Measurements from ENCODE around the gene CANT1. TPM values are rescaled to one million over a fixed set of nuclear protein-coding genes. Genes with fewer than 3 reads are reported as not detected.

The CANT1 gene
- total and polyA plus RNA-seq, 4 donors: 6.2 to 20.0 (median 16.4) TPM

GRCh38 chr17:78959803-78960202 is 49.8 kb downstream of the CANT1 start:
- no peaks in the 10 kb centered on the region for H3K9me3 ChIP-seq (ENCODE audit: control insufficient read depth in 4 of 4, low read length in 3 of 4)
- H3K9ac ChIP-seq (ENCODE audit: low read depth in 1 of 2, low read length in 2 of 2): no peak overlapping the region
- no peak for DNase-seq (ENCODE audit: low spot score)
- no peaks in the 10 kb centered on the region for H3K27me3 ChIP-seq (ENCODE audit: control insufficient read depth in 4 of 4, insufficient read depth in 4 of 4, low read length in 3 of 4)
- no peak overlapping the region for H3K4me3 ChIP-seq (ENCODE audit: low read depth in 1 of 3, low read length in 3 of 3)
- H3K27ac ChIP-seq (ENCODE audit: low read depth in 1 of 2, low read length in 2 of 2): no peak overlapping the region
- H3K36me3 ChIP-seq (ENCODE audit: control insufficient read depth in 4 of 4, insufficient read depth in 3 of 4, low read depth in 1 of 4, low read length in 3 of 4): no peaks in the 10 kb centered on the region
- TF ChIP-seq YY1 (IDR thresholded peaks at IDR 0.05): no peak
- TF ChIP-seq REST (IDR thresholded peaks at IDR 0.05): no peak
- TF ChIP-seq MAX (IDR thresholded peaks at IDR 0.05): no peak
- no peak for TF ChIP-seq NR2F2 (IDR thresholded peaks at IDR 0.05)
- no peak for TF ChIP-seq ATF3 (IDR thresholded peaks at IDR 0.05)
- no peak for TF ChIP-seq RAD21 (IDR thresholded peaks at IDR 0.05)
- no peak for TF ChIP-seq TAF1 (conservative IDR thresholded peaks at IDR 0.05)
- no peak for TF ChIP-seq EGR1 (IDR thresholded peaks at IDR 0.05; ENCODE audit: low read depth in 2 of 2)
- TF ChIP-seq JUND (IDR thresholded peaks at IDR 0.05): no peak
- TF ChIP-seq HNF4A (conservative IDR thresholded peaks at IDR 0.05): no peak
- TF ChIP-seq CTCF (IDR thresholded peaks at IDR 0.05; ENCODE audit: low read depth, low read length, missing input control): no peak
- no peak for TF ChIP-seq ZBTB33 (IDR thresholded peaks at IDR 0.05)
- TF ChIP-seq SP1 (IDR thresholded peaks at IDR 0.05): no peak
- no peak for TF ChIP-seq GABPA (IDR thresholded peaks at IDR 0.05 in 1 of 2, conservative IDR thresholded peaks at IDR 0.05 in 1 of 2)
- TF ChIP-seq RXRA (IDR thresholded peaks at IDR 0.05): no peak
- TF ChIP-seq FOXA2 (IDR thresholded peaks at IDR 0.05): no peak
- TF ChIP-seq FOXA1 (IDR thresholded peaks at IDR 0.05): no peak
- TF ChIP-seq HNF4G (IDR thresholded peaks at IDR 0.05): no peak
- 94% methylated on average over 12 of the region's 12 CpGs for WGBS
- H3K4me1 ChIP-seq (ENCODE audit: control insufficient read depth in 4 of 4, insufficient read depth in 4 of 4, low read length in 3 of 4): no peaks in the 10 kb centered on the region

Data from liver (tissue), 9 donors.